ENCODE measurements around the gene PPP4R4. TPM values are rescaled to one million over a fixed set of nuclear protein-coding genes. Genes with fewer than 3 reads are reported as not detected.
"Not testable (repeated sequence)": the region's sequence is repeated elsewhere in the genome, so short reads cannot be mapped to it uniquely, and the experiment has no call there.

Gene PPP4R4
- total RNA-seq, 1 experiment from 2014 or later, result 0.91 TPM

DNA sequence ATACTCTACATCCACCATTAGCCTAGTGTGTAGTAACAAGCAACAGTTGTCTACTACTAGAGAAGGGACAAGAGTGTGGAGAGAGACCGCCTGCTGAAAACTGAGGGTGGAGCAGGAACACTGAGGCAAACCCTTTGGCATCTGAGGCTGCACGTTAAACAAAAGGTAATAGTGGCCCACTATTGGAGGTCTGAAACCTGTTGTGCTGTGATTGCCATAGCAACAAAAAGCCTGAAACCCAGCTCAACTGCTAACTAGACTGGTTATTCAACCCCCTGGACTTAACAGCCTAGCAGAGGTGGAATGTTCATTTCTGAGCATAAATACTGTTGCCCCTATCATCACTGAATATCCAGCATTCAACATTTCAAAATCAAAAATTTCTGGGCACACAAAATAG, 43.0 kb downstream of the PPP4R4 start:
- no peak for DNase-seq (ENCODE audit: unreplicated experiment)
- CTCF ChIA-PET, result interaction anchor here (0.6 kb wide), 1 partner anchor 517 kb away, joined by 3 read pairs; no protein-coding TSS in a partner anchor
- peaks cover 5% of the 10 kb centered on the region for H3K4me1 Mint-ChIP-seq (ENCODE audit: insufficient read depth, unreplicated experiment)
- TF ChIP-seq, protein P1, sequence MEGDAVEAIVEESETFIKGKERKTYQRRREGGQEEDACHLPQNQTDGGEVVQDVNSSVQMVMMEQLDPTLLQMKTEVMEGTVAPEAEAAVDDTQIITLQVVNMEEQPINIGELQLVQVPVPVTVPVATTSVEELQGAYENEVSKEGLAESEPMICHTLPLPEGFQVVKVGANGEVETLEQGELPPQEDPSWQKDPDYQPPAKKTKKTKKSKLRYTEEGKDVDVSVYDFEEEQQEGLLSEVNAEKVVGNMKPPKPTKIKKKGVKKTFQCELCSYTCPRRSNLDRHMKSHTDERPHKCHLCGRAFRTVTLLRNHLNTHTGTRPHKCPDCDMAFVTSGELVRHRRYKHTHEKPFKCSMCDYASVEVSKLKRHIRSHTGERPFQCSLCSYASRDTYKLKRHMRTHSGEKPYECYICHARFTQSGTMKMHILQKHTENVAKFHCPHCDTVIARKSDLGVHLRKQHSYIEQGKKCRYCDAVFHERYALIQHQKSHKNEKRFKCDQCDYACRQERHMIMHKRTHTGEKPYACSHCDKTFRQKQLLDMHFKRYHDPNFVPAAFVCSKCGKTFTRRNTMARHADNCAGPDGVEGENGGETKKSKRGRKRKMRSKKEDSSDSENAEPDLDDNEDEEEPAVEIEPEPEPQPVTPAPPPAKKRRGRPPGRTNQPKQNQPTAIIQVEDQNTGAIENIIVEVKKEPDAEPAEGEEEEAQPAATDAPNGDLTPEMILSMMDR (IDR thresholded peaks at IDR 0.05; ENCODE audit: unreplicated experiment), result no peak
- no peaks in the 10 kb centered on the region for H3K27me3 Mint-ChIP-seq (ENCODE audit: insufficient read depth, unreplicated experiment)
- H3K36me3 Mint-ChIP-seq (ENCODE audit: insufficient read depth, unreplicated experiment), result peaks cover 7% of the 10 kb centered on the region
- POLR2A ChIA-PET, result no interaction called here
- peaks cover 7% of the 10 kb centered on the region for H3K9me3 Mint-ChIP-seq (ENCODE audit: unreplicated experiment)
- BruUV-seq (replicated peaks), result no TSS peak
- H3K4me3 Mint-ChIP-seq (ENCODE audit: unreplicated experiment), result no peak overlapping the region
- no peak overlapping the region for H3K27ac Mint-ChIP-seq (ENCODE audit: low read depth, unreplicated experiment)
- intact Hi-C loops (cut with micrococcal nuclease), result no loop called here

DNA sequence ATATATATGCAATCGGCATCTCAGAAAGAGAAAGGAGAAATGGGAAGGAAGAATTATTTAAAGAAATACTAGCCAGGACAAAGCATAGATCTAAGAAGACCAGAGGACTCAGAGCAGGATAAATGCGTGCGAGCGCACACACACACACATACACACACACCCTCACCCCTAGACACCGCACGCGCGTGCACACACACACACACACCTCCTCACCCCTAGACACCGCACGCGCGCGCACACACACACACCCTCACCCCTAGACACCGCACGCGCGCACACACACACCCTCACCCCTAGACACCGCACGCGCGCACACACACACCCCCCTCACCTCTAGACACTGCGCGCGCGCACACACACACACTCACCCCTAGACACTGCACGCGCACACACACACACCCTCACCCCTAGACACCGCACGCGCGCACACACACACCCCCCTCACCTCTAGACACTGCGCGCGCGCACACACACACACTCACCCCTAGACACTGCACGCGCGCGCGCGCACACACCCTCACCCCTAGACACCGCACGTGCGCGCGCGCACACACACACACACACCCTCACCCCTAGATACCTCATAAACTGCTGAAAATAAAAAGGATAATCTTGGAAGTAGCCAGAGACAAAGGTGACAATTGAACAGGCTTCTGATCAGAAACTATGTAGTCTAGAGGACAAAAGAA, 44.2 kb downstream of the PPP4R4 start:
- intact Hi-C loops (cut with micrococcal nuclease); CTCF ChIA-PET; H3K36me3 Mint-ChIP-seq (ENCODE audit: insufficient read depth, unreplicated experiment); POLR2A ChIA-PET; BruUV-seq (replicated peaks); H3K27me3 Mint-ChIP-seq (ENCODE audit: insufficient read depth, unreplicated experiment); H3K4me1 Mint-ChIP-seq (ENCODE audit: insufficient read depth, unreplicated experiment): not testable (repeated sequence)
- Mint-ChIP-seq H3K27ac (ENCODE audit: low read depth, unreplicated experiment) (peak overlapping the region; percentile 4), H3K4me3 (ENCODE audit: unreplicated experiment) (peak overlapping the region; percentile 74), H3K9me3 (ENCODE audit: unreplicated experiment) (peaks cover 13% of the 10 kb centered on the region)
- peak; percentile 10 for DNase-seq (ENCODE audit: unreplicated experiment)

DNA sequence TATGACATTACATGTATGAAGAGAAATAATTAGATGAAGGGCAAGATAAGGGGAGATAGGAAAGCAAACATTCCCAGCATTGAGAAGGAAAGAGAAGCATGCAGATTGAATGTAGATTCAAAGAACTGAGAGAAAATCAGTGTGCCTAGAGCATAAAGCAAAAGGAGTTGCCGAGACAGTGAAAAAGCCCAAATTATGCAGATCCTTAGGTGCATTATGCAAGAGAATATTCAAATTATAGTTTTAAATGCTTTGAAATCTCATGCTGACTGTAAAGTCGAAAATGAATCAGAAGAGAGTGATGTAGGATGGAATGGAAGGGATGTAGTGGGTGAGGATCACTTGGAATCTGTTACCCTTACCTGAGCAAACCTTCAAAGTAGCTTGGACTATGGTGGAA, 49.9 kb downstream of the PPP4R4 start:
- H3K36me3 Mint-ChIP-seq (ENCODE audit: insufficient read depth, unreplicated experiment), result no peaks in the 10 kb centered on the region
- H3K27ac Mint-ChIP-seq (ENCODE audit: low read depth, unreplicated experiment), result no peak overlapping the region
- POLR2A ChIA-PET, result no interaction called here
- no peaks in the 10 kb centered on the region for H3K27me3 Mint-ChIP-seq (ENCODE audit: insufficient read depth, unreplicated experiment)
- TF ChIP-seq, protein P1 (IDR thresholded peaks at IDR 0.05; ENCODE audit: unreplicated experiment), result no peak
- intact Hi-C loops (cut with micrococcal nuclease), result no loop called here
- H3K4me3 Mint-ChIP-seq (ENCODE audit: unreplicated experiment), result no peak overlapping the region
- DNase-seq (ENCODE audit: unreplicated experiment), result no peak
- CTCF ChIA-PET, result interaction anchor here (0.7 kb wide), 1 partner anchor 8 kb away, joined by 3 read pairs; no protein-coding TSS in a partner anchor
- peaks cover 9% of the 10 kb centered on the region for H3K9me3 Mint-ChIP-seq (ENCODE audit: unreplicated experiment)
- BruUV-seq (replicated peaks), result no TSS peak
- no peaks in the 10 kb centered on the region for H3K4me1 Mint-ChIP-seq (ENCODE audit: insufficient read depth, unreplicated experiment)

DNA sequence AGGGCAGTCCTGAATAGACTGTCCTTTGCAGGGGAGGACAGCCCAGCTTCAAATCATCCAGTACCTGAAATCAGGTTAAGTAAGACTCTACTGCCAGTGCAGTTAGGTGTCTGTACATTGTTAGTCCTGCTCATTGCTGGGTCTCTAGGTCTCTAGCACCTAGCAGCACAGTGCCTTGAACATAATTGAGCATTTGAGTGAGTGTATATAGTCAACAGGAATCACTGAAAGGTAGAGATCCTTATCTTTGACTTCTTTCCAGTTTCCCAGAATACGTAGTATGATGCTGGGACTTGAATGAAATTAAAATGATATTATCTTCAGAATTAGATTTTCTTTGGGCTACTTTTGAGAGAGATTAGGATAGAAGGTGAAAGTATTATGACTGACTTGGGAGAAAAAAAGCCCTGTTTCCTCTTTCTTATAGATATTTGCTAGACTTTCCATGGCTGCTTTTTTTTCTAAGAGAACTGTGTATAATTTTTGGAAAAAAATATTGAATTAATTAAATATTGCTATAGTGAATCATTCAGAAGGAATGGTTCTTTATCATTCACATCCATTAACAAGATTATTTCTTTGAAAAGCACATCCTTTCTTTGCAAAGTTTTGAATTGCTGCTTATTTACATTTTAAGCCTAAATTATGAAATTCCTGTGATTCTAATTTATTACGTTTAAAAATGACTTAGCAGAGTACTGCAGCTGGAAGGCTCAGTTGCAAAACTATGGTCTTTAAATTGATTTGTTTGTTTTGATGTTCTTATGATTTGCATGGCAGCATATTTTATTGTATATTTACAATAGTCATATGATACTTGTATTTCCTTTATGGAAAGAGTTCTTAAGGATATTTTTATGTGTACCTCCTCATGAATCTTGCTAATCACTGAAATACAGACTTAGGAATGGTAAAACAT, 51.6 kb downstream of the PPP4R4 start:
- Mint-ChIP-seq H3K9me3 (ENCODE audit: unreplicated experiment) (peaks cover 9% of the 10 kb centered on the region), H3K27ac (ENCODE audit: low read depth, unreplicated experiment) (no peak overlapping the region), H3K36me3 (ENCODE audit: insufficient read depth, unreplicated experiment) (no peaks in the 10 kb centered on the region), H3K4me1 (ENCODE audit: insufficient read depth, unreplicated experiment) (no peaks in the 10 kb centered on the region), H3K4me3 (ENCODE audit: unreplicated experiment) (no peak overlapping the region), H3K27me3 (ENCODE audit: insufficient read depth, unreplicated experiment) (no peaks in the 10 kb centered on the region)
- ChIA-PET POLR2A (no interaction called here), CTCF (no interaction called here)
- TF ChIP-seq, protein P1 (IDR thresholded peaks at IDR 0.05; ENCODE audit: unreplicated experiment), result no peak
- intact Hi-C loops (cut with micrococcal nuclease), result no loop called here
- BruUV-seq (replicated peaks), result no TSS peak
- DNase-seq (ENCODE audit: unreplicated experiment), result no peak

All from MCF 10A (cell line).